Ecto neural progenitor cell (in vitro differentiated cells): ENCODE data around the gene RPS3A.
"Not testable (repeated sequence)": the region's sequence is repeated elsewhere in the genome, so short reads cannot be mapped to it uniquely, and the experiment has no call there.

ENCODE experiments used
- DNase-seq: peaks from one replicate; pipeline ENCODE4 v3.0.0-alpha.2; 2018; ENCODE audit warnings: low spot score

The RPS3A gene

DNA sequence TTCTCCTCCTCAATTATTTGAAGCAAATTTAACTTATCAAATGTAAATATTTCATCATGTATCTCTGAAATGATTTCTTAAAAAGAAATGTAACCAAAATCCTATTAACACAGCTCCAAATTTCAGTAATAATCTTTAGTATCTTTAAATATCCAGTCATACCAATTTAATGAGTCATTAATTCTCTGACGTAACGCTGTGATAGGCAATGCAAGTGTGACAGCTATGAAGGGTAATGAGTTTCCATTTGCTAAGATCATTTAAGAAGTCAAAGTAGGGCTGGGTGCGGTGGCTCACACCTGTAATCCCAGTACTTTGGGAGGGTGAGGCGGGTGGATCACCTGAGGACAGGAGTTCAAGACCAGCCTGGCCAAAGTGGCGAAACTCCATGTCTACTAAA, 15.6 kb downstream of the RPS3A start:
- DNase-seq = no peak

- DNase-seq = peak; percentile 56
Observed at GRCh38 chr4:151117371-151117962, 18.0 kb downstream of the RPS3A start.

DNA sequence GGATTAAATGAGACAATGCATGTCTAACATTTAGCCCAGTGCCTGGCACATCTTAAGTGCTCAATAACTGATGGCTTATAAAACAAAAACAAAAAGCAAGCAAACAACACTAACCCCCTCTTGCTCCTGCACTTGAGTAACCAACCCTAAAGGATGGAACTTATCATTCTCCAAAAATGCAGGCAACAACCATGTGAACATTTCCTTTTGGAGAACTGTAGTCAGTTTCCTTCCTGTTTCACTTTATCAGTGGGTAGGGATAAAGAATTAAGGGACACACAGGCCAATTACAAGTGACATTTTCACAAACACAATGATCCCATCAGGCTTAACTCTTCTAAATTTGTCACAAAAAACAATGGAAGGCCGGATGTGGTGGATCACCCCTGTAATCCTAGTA, 30.4 kb downstream of the RPS3A start:
- DNase-seq = no peak

- no peak for DNase-seq
Observed at GRCh38 chr4:151133311-151133710, 33.9 kb downstream of the RPS3A start.

GRCh38 chr4:151136048-151136447, 36.6 kb downstream of the RPS3A start:
- not testable (repeated sequence) for DNase-seq

- no peak for DNase-seq
Observed at GRCh38 chr4:151139814-151140213, 40.4 kb downstream of the RPS3A start.

DNA sequence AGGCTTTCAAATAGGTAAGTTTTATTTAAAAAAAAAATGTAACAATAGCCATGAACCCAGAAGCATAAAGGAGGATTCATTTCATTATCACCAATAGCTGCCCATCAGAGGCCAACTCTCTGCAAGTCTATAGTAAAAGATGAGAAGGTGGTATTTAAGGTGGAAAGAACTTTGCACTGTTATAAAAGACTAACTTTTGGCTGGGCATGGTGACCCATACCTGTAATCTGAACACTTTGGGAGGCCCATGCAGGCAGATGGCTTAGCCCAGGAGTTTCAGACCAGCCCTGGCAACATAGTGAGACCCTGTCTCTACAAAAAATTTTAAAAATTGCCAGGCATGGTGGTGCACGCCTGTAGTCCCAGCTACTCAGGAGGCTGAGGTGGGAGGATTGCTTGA, 43.3 kb downstream of the RPS3A start:
- no peak for DNase-seq

- no peak for DNase-seq
Observed at GRCh38 chr4:151143162-151143561, 43.7 kb downstream of the RPS3A start.

- DNase-seq = no peak
Observed at GRCh38 chr4:151143811-151144210, 44.4 kb downstream of the RPS3A start.

GRCh38 chr4:151144329-151145072, 45.1 kb downstream of the RPS3A start:
- no peak for DNase-seq

DNA sequence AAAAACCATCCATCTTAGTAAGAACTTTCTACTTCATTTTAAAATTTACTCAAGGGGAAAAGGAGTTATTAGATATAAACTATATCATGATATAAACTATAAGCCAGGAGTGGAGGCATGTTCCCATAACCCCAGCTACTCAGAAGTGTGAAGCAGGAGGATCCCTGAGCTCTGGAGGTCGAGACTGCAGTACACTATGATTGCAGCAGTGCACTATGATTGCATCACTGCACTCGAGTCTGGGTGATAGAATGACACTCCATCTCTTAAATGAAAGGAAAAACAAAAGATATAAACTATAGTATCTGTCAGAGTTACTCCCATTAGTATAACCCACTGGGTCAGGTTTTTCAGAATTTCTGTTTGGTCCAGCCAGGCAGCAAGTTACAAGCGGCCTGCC, 47.6 kb downstream of the RPS3A start:
- no peak for DNase-seq

DNA sequence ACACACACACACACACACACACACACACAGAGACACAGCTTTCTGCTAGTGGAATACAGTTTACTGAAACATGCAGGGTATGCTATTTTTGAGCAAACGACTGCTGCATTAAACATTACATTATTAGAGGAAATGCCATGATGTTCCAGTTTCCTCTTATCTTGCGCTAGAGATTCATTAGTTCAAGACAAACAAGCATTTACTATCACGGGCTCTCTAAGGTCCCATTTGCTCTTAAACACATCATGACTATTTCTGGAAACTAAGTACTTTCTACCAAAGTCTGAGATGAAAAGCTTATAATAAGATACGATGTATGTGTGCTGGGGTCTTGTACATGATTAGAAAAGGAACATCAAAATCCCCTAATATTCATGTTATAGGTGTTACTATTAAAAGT, 48.8 kb downstream of the RPS3A start:
- DNase-seq = no peak

GRCh38 chr4:151150821-151151580, 51.6 kb downstream of the RPS3A start:
- no peak for DNase-seq

GRCh38 chr4:151152028-151152427, 52.6 kb downstream of the RPS3A start:
- no peak for DNase-seq

- no peak for DNase-seq
Observed at GRCh38 chr4:151153585-151153984, 54.2 kb downstream of the RPS3A start.
